Tibial nerve (tissue), 4 donors: ENCODE measurements around the gene MBD2.

Experiments used
- CTCF ChIP-seq, 5 experiments: fragments of 200-600 bp in 3 of 5; fragments of 450-650 bp in 2 of 5; sonication (generic) in 3 of 5; IDR thresholded peaks; one replicate each; pipeline ENCODE4 v1.5.1; 2016 to 2019; ENCODE audit warnings: antibody characterized with exemption in 5 of 5, mild to moderate bottlenecking in 3 of 5, moderate library complexity in 2 of 5
- EP300 ChIP-seq, 2 donors: sonication (generic); formaldehyde crosslinking; IDR thresholded peaks; one replicate each; pipeline ENCODE4 v1.6.1; 2017; ENCODE audit warnings: antibody characterized with exemption in 2 of 2, mild to moderate bottlenecking in 1 of 2
- POLR2A ChIP-seq, 2 donors: fragments of 450-650 bp; IDR thresholded peaks; one replicate each; pipeline ENCODE4 v1.6.1; 2017; ENCODE audit warnings: antibody characterized with exemption in 2 of 2, mild to moderate bottlenecking in 2 of 2, moderate library complexity in 2 of 2

GRCh38 chr18:54129448-54130067, 94.9 kb downstream of the MBD2 start:
- TF ChIP-seq POLR2A (IDR thresholded peaks at IDR 0.05) (no peak), CTCF (IDR thresholded peaks at IDR 0.05) (no peak), EP300 (IDR thresholded peaks at IDR 0.05) (no peak)
